NCI-H82 treated with DMSO at 0.1 percent for 48 hours (cell line): ENCODE measurements around the gene COL23A1.
"Not testable (repeated sequence)": the region's sequence is repeated elsewhere in the genome, so short reads cannot be mapped to it uniquely, and the experiment has no call there.

ENCODE experiments used
- DNase-seq: peaks from one replicate; lab custom pipeline; 2025; ENCODE audit not compliant: unreplicated experiment; lab: John Stamatoyannopoulos, UW

The COL23A1 gene

GRCh38 chr5:178236126-178236525 is 354.1 kb downstream of the COL23A1 start:
- no peak for DNase-seq

GRCh38 chr5:178235588-178235974 is 354.6 kb downstream of the COL23A1 start:
- DNase-seq = no peak

- DNase-seq = peak; percentile 20
Measured at GRCh38 chr5:178234750-178235587, 355.2 kb downstream of the COL23A1 start.

GRCh38 chr5:178234121-178234749 is 356.0 kb downstream of the COL23A1 start:
- no peak for DNase-seq

- DNase-seq = no peak
Measured at GRCh38 chr5:178232920-178233429, 357.2 kb downstream of the COL23A1 start.

DNA sequence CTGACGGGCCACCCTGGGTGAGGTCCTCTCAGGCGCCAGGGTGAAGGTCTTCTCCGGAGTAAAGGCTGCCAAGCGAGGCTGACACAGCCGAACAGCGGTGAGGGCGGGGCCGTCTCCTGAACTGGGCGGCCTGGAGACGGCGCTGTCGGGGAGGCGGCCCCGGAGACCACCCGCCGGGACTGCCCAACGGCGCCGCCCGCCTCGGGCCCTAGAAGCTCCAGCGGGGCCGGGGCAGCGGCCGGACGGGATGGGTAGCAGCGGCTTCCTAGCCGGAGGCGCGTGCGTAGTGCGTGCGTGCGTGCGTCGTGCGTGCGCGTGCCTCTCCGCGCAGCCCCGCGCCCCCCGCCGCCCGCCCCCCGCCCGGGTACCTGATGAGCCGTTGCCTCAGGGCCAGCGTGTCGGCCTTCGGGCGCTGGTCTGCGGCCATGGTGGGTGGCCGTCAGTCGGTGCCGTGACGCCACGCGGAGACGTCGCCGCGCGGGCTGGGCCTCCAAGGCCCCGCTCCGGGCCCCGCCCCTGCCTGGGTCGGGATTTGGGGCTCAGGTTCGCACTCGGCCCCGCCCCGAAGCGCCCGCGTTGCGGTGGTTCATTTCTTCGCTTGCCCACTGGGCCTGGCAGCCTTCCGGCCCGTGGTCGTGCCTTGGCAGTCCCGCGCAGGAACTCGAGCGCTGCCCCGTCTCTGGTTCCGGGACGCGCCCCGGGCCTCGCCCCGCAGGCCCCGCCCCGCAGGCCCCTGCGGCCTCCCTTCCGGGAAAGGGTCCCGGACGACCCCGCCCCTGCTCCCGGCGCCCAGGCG is 357.9 kb downstream of the COL23A1 start, which contains the start of gene PHYKPL:
Gene PHYKPL, minus strand, starts transcription at position 679 of the 796 bp plus-strand sequence. Its CDS starts 252 bp downstream, at position 427.
- DNase-seq = no peak

DNA sequence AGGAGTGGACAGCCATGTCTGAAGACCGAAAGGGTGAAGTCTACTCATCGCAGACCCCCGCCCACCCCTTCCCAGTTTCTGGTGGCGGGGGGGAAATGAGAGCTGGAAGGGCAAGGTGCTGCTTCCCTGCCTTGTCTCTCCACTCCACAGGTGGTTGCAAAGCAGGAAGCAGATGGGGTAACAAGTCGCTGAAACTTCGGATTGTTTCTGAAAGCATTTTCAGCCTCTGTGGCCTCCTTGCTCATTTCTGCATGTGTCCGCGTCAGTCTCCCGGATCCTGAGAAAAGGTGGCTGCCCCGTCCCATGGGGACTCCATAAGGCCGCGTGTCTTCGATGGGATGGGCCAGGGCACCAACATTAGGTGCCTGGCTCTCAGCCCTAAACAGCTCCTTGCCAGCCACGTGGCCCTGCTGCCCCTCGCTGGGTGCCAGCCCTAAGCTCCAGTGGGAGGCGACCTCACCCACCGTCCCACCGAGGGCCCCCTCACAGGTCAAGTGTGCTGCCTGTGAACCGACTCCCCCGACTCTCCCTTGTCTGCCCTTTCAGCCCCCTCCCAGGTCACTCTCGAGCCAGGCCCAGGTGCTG is 358.6 kb downstream of the COL23A1 start:
- DNase-seq = no peak

GRCh38 chr5:178230879-178231538 is 359.2 kb downstream of the COL23A1 start:
- no peak for DNase-seq

- no peak for DNase-seq
Measured at GRCh38 chr5:178229861-178230260, 360.3 kb downstream of the COL23A1 start.

DNA sequence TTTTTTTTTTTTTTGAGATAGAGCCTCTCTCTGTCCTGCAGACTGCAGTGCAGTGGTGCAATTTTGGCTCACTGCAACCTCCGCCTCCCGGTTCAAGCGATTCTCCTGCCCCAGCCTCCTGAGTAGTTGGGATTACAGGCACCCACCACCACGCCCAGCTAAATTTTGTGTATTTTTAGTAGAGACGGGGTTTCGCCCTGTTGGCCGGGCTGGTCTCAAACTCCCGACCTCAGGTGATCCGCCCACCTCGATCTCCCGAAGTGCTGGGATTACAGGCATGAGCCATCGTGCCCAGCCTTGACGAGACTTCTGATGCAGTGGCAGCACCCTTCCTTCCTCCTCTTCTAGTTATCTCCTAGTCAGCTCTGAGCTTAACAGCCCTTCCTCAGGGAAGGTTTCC is 361.1 kb downstream of the COL23A1 start:
- not testable (repeated sequence) for DNase-seq

DNA sequence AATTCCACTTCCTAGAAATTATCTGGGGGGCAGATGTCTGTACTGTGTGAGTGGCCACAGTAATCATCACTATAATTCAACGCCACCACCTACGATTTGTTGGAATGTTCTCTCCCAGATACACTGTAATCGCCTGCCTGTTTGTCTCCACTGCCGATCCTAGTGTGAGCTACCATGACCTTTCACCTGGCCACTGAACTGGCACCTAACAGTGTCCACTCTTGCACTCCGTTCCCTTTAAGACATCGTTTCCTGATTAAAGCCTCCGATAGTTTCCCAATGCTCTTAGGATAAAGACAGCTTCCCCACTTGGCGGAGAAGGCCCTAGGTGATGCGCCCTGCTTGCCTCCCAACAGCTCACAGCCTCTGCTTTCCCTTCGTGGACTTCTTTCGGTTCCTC is 361.6 kb downstream of the COL23A1 start:
- DNase-seq = no peak

DNA sequence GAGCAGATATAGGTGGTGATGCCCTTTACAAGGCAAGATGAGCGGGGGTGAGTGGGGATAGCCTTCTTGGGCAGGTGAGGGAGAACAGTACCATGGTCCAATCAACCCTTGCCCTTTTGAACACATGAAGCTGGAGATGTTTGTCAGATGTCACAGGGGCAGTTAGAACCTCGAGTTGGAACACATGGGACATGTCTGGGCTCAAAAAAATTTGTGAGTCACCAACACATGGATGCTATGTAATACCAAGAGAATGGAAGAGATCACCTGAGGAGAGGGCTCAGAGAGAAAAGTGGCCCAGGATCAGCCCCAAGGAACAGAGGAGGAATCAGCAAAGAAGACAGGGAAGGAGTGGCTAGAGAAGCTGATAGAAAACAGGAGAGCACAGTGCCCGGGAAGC is 362.3 kb downstream of the COL23A1 start:
- DNase-seq = no peak

DNA sequence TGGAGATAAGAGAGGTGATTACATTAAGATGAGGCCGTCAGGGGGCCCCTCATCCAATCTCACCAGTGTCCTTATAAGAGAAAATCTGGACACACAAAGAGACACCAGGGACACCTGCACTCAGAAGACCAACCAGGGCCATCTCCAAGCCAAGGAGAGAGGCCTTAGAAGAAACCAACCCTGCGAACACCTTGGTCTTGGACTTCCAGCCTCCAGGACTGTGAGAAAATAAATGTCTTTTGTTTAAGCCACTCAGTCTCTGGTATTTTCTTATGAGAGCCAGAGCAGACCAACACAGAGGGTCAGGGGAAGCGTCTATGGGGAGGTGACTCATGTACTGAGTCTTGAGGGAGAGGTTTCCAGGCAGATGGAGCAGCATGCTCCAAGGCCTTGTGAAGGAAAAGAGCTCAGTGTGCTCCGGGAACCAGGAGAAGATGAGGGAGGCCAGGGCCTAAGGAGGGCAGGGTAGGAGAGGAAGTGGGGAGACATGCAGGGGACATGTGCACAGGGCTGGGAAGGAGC is 363.0 kb downstream of the COL23A1 start:
- no peak for DNase-seq

GRCh38 chr5:178225174-178225573 is 365.0 kb downstream of the COL23A1 start:
- no peak for DNase-seq

- DNase-seq = no peak
Measured at GRCh38 chr5:178224403-178224802, 365.8 kb downstream of the COL23A1 start.

GRCh38 chr5:178223828-178224335 is 366.3 kb downstream of the COL23A1 start:
- DNase-seq = no peak

DNA sequence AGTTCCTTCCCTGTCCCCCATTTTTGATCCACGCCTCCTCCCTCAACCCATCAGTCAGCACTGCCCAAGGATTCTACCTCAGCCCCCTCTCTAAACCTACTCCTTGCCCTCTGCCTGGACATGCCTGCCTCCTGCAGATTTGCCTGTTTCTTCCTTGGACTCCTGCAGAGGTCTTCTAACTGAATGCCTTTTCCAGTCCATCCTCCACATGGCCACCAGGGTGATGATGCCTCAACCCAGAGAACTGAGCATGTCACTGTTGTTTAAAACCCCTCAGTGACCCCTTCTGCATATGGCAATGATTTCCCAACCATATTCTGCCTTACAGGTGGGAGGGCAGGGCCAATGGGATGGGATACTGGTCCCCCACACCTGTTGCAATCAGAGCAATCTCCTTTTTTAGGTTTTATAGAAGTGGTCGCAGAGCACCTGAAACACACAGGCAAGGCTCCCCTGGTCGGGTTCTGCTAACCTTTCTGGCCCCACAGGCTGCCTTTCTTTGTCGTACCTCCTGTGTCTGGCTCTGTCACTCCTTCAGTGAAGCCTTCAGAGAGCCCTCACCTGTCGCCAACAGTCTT is 366.9 kb downstream of the COL23A1 start:
- DNase-seq = no peak

DNA sequence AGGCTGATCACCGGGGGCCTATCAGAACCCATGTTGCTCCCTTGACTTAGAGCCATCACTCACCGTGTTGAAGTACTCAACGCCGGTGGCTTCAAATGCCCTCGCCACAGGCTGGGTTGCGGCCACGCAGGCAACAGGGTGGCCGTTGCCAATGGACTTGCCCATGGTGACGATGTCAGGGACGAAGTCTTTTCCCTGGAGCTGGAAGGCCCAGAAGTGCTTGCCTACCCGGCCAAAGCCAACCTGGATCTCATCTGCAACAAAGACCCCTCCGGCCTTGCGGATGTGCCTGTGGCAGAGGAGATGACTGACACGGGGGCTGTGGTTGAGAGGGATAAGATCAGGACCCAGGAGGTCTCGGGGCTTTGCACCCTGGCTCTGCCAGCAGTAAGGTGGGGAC is 367.9 kb downstream of the COL23A1 start:
- no peak for DNase-seq

- no peak for DNase-seq
Measured at GRCh38 chr5:178221853-178222252, 368.3 kb downstream of the COL23A1 start.

DNA sequence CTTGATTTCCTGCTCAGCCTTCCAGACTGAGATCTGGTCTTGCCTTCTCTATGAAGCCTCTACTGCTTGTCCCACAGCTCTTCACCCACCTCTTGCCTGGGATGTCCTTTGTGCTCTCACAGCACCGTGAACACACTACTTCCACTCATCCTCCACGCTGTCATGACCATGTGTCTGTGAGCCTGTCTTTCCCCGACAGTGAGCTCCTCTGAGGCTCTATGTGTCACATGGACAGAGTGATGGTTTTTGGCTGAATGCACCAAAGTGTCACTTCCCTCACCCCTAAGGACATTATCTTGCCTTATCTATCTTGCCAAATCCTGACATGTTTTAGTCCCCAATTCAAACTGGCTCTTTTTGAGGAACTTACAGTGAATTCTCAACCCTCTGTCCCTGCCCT is 368.9 kb downstream of the COL23A1 start:
- no peak for DNase-seq
